GM08714 (cell line): ENCODE data around the gene GTPBP1.

Source experiments
- H3K4me3 ChIP-seq: fragments of 200-500 bp; sonication (Bioruptor generic); 2 replicates; pipeline ENCODE4 v1.5.1; 2014; ENCODE audit warnings: mild to moderate bottlenecking, low read length, inconsistent platforms
- ZNF274 ChIP-seq: IDR thresholded peaks from 2 replicates; pipeline ENCODE4 v1.6.1; 2012; ENCODE audit warnings: mild to moderate bottlenecking, low read depth, low read length

Gene GTPBP1

DNA sequence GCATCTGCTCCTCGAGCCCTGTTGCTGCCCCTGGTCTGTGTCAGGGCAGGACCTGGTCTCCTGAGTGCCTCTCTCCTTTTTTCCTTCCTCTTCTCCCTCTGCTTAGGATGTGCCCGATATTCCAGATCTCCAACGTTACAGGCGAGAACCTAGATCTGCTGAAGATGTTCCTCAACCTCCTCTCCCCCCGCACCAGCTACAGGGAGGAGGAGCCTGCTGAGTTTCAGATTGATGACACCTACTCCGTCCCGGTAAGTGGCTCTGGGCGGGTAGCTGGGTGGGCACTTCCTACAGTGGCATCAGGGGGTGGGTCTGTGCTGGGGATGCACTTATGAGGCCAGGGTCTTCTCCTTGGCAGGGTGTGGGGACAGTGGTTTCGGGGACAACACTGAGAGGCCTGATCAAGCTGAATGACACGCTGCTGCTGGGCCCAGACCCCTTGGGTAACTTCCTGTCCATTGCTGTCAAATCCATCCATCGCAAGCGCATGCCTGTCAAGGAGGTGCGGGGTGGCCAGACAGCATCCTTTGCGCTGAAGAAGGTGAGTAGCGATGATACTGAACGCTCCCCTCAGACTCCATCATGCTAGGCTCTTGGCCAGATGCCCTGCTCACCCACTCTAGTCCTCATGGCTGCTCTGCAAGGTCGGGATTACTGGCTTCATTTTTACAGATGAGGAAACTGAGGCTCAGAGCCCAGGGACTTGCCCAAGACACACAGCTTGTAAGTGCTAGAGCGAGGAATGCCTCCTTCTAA lies 20.3 kb downstream of the GTPBP1 start:
- no peak for TF ChIP-seq ZNF274
- H3K4me3 ChIP-seq: no peak overlapping the region

GRCh38 chr22:38727123-38727522 lies 21.4 kb downstream of the GTPBP1 start:
- no peak overlapping the region for H3K4me3 ChIP-seq
- no peak for TF ChIP-seq ZNF274

DNA sequence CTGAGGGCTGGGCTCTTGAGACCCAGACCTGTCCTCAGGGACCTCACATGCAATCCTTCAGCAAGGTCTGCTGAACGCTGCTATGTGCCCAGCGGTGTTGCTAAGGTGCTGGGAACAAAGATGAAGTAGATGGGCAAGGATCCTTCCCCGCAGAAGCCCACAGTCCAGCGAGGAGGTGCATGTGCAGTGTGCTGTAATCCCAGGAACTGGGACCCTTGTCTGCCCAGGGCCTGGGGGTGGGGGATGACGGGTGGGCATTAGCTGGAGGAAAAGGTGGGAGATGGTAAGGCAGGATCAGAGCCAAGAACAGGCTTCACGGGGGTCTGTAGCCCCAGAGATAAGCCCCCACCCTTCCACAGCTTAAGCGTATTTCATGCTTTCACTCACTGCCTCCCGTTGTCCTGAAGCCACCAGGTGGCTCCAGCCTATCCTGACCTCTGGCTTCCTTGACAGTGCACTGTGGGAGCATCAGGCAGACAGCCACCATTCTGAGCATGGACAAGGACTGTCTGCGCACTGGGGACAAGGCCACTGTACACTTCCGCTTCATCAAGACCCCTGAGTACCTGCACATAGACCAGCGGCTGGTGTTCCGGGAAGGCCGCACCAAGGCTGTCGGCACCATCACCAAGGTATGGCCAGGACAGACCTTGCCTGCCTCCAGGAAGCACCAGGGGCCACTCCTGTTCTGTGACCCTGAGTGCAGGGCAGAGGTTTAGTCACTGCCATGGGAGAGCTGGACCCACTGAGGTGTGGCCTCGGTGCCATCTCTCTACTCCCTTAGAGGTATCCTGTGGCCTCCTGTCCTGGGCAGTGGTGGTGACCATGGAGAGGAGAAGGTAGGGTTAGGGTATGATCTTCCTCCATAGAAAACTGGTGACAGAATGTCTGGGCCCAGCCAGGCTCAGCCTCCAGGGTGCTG lies 22.0 kb downstream of the GTPBP1 start:
- no peak overlapping the region for H3K4me3 ChIP-seq
- no peak for TF ChIP-seq ZNF274

GRCh38 chr22:38728871-38729796 lies 23.4 kb downstream of the GTPBP1 start:
- TF ChIP-seq ZNF274: no peak
- no peak overlapping the region for H3K4me3 ChIP-seq

DNA sequence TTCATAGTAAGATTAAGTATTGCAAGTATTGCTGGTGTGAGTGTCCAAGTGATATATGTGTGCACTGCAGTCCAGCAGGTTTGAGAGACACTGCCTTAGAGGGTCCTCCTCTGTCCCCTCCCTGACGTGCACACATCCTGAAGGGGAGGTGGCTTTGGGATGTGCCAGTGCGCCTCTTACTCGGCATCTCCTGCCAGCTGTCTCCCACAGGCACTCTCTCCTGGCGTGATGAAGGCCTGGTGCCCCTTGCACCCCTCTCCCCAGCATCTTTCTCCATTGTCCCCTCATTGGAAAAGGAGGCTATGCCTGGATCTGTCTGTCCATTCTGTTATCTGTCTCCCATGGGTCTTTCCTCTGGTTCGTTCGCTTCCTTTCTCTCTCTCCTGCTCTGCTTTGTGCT lies 24.2 kb downstream of the GTPBP1 start:
- no peak for TF ChIP-seq ZNF274
- no peak overlapping the region for H3K4me3 ChIP-seq

GRCh38 chr22:38730411-38730871 lies 24.7 kb downstream of the GTPBP1 start:
- no peak for TF ChIP-seq ZNF274
- no peak overlapping the region for H3K4me3 ChIP-seq

DNA sequence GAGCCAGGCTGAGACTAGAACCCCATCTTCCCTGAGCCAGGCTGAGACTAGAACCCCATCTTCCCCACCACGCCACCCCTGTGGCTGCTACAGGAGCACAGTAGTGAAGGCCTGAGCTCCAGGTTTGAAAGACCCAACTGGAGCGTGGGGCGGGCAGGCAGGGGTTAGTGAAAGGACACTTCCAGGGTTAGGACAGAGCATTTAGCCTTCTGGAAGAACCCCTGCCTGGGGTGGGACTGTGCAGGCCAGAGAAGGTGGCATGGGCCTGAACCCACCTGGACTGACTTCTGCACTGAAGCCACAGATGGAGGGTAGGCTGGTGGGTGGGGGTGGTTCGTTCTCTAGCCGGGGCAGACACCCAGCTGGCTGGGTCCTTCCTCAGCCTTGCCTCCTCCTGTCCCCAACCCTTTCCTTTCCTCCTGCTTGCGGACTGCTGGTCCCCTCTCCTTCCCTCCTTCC lies 26.0 kb downstream of the GTPBP1 start:
- TF ChIP-seq ZNF274: no peak
- no peak overlapping the region for H3K4me3 ChIP-seq

- TF ChIP-seq ZNF274: no peak
Measured at GRCh38 chr22:38732251-38732815, 26.6 kb downstream of the GTPBP1 start.

DNA sequence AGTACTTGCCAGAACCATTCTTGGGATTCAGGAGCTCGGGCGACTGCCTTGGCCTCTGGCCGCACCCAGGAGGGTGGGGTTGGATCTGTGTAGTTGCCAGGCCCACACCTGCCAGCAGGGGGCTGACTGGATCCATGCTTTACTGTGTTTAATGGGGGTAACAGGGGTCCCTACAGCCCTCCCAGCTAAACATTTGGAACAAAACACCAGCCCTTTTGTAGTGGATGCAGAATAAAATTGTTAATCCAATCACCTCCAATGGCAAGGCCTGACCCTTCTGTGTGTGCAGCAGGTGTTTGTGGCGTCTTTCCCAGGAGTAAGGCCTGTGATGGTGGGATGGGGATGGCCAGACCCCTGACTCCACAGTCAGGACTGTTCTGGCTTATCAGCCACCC lies 27.6 kb downstream of the GTPBP1 start:
- H3K4me3 ChIP-seq: no peak overlapping the region
- no peak for TF ChIP-seq ZNF274

More at GRCh38 chr22:38732251-38732815, 26.6 kb downstream of the GTPBP1 start:
- H3K4me3 ChIP-seq: no peak overlapping the region

DNA sequence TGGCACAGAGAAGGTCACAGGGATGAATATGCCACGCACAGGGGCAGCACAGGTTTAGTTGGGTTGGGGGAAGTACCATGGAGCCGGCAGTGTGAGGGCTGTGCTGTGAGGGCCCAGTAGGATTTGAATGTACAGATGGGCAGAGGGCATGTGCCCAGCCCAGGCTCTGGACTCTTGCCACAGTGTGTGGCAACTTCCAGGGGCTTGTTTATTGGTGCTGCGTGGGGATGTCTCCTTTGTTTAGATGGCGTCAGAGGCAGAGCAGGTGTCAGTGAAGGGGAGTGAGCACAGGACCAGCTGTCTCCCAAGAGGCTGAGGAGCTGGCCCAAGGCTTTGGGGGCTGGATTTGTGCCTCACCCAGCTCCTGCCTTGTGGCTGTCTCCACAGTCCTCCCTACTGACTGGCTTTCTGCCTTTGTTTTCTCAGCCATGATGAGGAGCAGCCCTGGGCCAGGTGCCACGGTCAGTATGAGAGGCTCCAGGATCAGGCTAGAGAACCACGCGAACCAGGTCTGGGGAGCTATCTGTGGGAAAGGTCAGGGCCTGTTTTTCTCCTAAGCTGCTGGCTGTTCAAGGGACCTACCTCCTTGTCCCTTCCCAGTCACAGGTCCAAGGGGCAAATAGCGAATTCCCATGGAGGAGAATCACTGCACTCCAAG lies 28.1 kb downstream of the GTPBP1 start:
- no peak overlapping the region for H3K4me3 ChIP-seq
- no peak for TF ChIP-seq ZNF274

- TF ChIP-seq ZNF274: no peak
- no peak overlapping the region for H3K4me3 ChIP-seq
Measured at GRCh38 chr22:38734421-38735100, 28.8 kb downstream of the GTPBP1 start.

- no peak for TF ChIP-seq ZNF274
- no peak overlapping the region for H3K4me3 ChIP-seq
Measured at GRCh38 chr22:38735126-38735464, 29.4 kb downstream of the GTPBP1 start.
